Measurements from ENCODE around the gene RXRA. TPM values are rescaled to one million over a fixed set of nuclear protein-coding genes. Genes with fewer than 3 reads are reported as not detected.

The RXRA gene
- total RNA-seq, 1 experiment from 2014 or later: 29.9 TPM

- no peak for TF ChIP-seq CTCF (conservative IDR thresholded peaks at IDR 0.05)
- H3K9ac ChIP-seq (ENCODE audit: extremely low read depth, insufficient read length, low read length): no peak overlapping the region
- H2BK5ac ChIP-seq (ENCODE audit: insufficient read length, low read length): no peak overlapping the region
- H3K4me3 Mint-ChIP-seq: no peak overlapping the region
- DNase-seq: no peak
- H2AK5ac ChIP-seq (ENCODE audit: insufficient read length, low read length): no peak overlapping the region
- no peak overlapping the region for H4K91ac ChIP-seq (ENCODE audit: insufficient read length, low read depth, low read length)
- H4K8ac ChIP-seq (replicated peaks; ENCODE audit: insufficient read length, low read depth, low read length): no peak overlapping the region
- H3K27me3 ChIP-seq (ENCODE audit: insufficient read depth, low read length): no peaks in the 10 kb centered on the region
- H2BK15ac ChIP-seq (ENCODE audit: low read depth, low read length): no peak overlapping the region
- no peaks in the 10 kb centered on the region for H3K79me2 ChIP-seq (ENCODE audit: insufficient read depth, low read length)
- H3K27ac ChIP-seq (ENCODE audit: insufficient read length, low read depth, low read length): no peak overlapping the region
- H3K9me3 ChIP-seq (ENCODE audit: control insufficient read depth, low read depth, low read length): no peaks in the 10 kb centered on the region
- no peak overlapping the region for H3K18ac ChIP-seq (ENCODE audit: insufficient read length, low read depth, low read length)
- no peaks in the 10 kb centered on the region for H3K4me1 ChIP-seq (ENCODE audit: insufficient read depth, low read length)
- no peak overlapping the region for H3K4me2 ChIP-seq (ENCODE audit: insufficient read depth, insufficient read length, low read length)
- no peaks in the 10 kb centered on the region for H3K79me1 ChIP-seq (ENCODE audit: insufficient read depth, low read depth, low read length, poor library complexity, severe bottlenecking)
- H3K9me3 Mint-ChIP-seq: no peaks in the 10 kb centered on the region
- H3K27me3 Mint-ChIP-seq (ENCODE audit: low read depth): no peaks in the 10 kb centered on the region; the same call in 1 of the 2 replicates
- H2AFZ ChIP-seq (ENCODE audit: low read length): no peak overlapping the region
- H3T11ph ChIP-seq (ENCODE audit: low read length): no peak overlapping the region
- H3K56ac ChIP-seq (ENCODE audit: insufficient read length, low read depth, low read length): no peak overlapping the region
- H3K4ac ChIP-seq (ENCODE audit: low read depth, low read length): no peak overlapping the region
- H3K23ac ChIP-seq (ENCODE audit: insufficient read length, low read depth, low read length): no peak overlapping the region
- H4K20me1 ChIP-seq (ENCODE audit: control insufficient read depth, insufficient read depth, insufficient read length): no peaks in the 10 kb centered on the region
- H3K14ac ChIP-seq (ENCODE audit: insufficient read depth, low read length): no peak overlapping the region
- H3K23me2 ChIP-seq (ENCODE audit: insufficient read length, low read depth, low read length, poor library complexity, severe bottlenecking): no peaks in the 10 kb centered on the region
- WGBS (ENCODE audit: extremely low coverage, insufficient read length, low lambda C conversion rate): no CpG with 5 or more reads among the region's 7 CpGs
- no peak overlapping the region for H2BK20ac ChIP-seq (ENCODE audit: low read depth, low read length, poor library complexity, severe bottlenecking)
- no peak overlapping the region; a peak in 1 of 7 replicates for H3K27ac Mint-ChIP-seq
- no peaks in the 10 kb centered on the region for H3K36me3 Mint-ChIP-seq (ENCODE audit: insufficient read depth in 1 of 3, low read depth in 3 of 3)
- no peak overlapping the region for H2BK12ac ChIP-seq (ENCODE audit: insufficient read length, low read depth, low read length)
- H3K4me1 Mint-ChIP-seq: peaks cover 0 to 4% of the 10 kb centered on the region in 2 experiments; a peak in 2 of 4 replicates
- no peak overlapping the region for H2BK120ac ChIP-seq (ENCODE audit: low read depth, low read length, poor library complexity, severe bottlenecking)
- H4K5ac ChIP-seq (ENCODE audit: insufficient read length, low read depth, low read length): no peak overlapping the region
Measured at GRCh38 chr9:134463280-134463679, 137.0 kb downstream of the RXRA start.
